Ovary (tissue), 9 donors: ENCODE data around the gene CHKA. TPM values are rescaled to one million over a fixed set of nuclear protein-coding genes. Genes with fewer than 3 reads are reported as not detected.

Experiments
- DNase-seq, 5 donors: peaks; one replicate each; pipeline ENCODE4 v3.0.0-alpha.2; 2019 to 2020
- H3K27ac ChIP-seq, 2 donors: fragments of 200-600 bp; one replicate each; pipeline versions ENCODE4 v1.5.1 to v1.8.0; 2019 to 2022
- H3K27me3 ChIP-seq: fragments of 200-600 bp; one replicate; pipeline ENCODE4 v1.8.0; 2022
- H3K36me3 ChIP-seq: fragments of 200-600 bp; sonication (generic); one replicate; pipeline ENCODE4 v1.5.1; 2019
- H3K4me1 ChIP-seq: one replicate; pipeline ENCODE4 v1.8.1; 2013; ENCODE audit warnings: mild to moderate bottlenecking, moderate library complexity; ENCODE audit not compliant: insufficient read depth
- H3K4me3 ChIP-seq: fragments of 200-600 bp; sonication (generic); one replicate; pipeline ENCODE4 v1.5.1; 2017
- H3K9me3 ChIP-seq, 2 donors: fragments of 200-600 bp in 1 of 2; sonication (generic) in 1 of 2; one replicate each; pipeline versions ENCODE4 v1.5.1 to v1.8.1; 2013 to 2019; ENCODE audit warnings: mild to moderate bottlenecking in 1 of 2, moderate library complexity in 1 of 2
- CTCF ChIP-seq, 3 donors: fragments of 450-650 bp in 2 of 3; fragments of 200-600 bp in 1 of 3; IDR thresholded peaks; one replicate each; pipeline versions ENCODE4 v1.5.1 to v1.8.0; 2016 to 2022; ENCODE audit warnings: antibody characterized with exemption in 3 of 3, mild to moderate bottlenecking in 1 of 3
- EP300 ChIP-seq: sonication (generic); formaldehyde crosslinking; IDR thresholded peaks from one replicate; pipeline ENCODE4 v1.6.1; 2017; ENCODE audit warnings: antibody characterized with exemption
- POLR2A ChIP-seq: fragments of 450-650 bp; IDR thresholded peaks from one replicate; pipeline ENCODE4 v1.6.1; 2017; ENCODE audit warnings: antibody characterized with exemption, mild to moderate bottlenecking, moderate library complexity
- WGBS, 3 donors: extraction: QIAGEN DNeasy Blood & Tissue Kit in 1 of 3; methylation state at CpG; one replicate each; pipeline versions ENCODE4 v1.1.5 to v1.1.7; 2013 to 2017; 5-methylcytosine and 5-hydroxymethylcytosine counted together
- intact Hi-C, 4 donors: fragments of 100-400 bp; cut with DNase I; formaldehyde crosslinking; loops; one replicate each; pipeline versions ENCODE4 v1.11.0 to v1.15.1; 2022 to 2023
- polyA plus RNA-seq, 2 donors: library from polyadenylated mRNA; stranded (reverse); fragments of 200-250 nt in 1 of 2; fragments of 350-450 nt in 1 of 2; fragmentation: Illumina TruSeq in 1 of 2; extraction: RNeasy Lipid Tissue Mini Kit (QIAGEN cat#74804) in 1 of 2; gene quantifications; one replicate each; pipeline ENCODE4 v1.2.3, GENCODE V29; 2013 to 2014
- total RNA-seq, 7 donors: library from RNA; depleted of rRNA in 2 of 7; stranded (reverse); fragments of >200 nt in 2 of 7; fragmentation: NEBNext Ultra II Directional in 3 of 7; extraction: Animal tissue kit (Norgen Biotek cat#: 25700) in 3 of 7; gene quantifications; one replicate each; pipeline versions ENCODE4 v1.1.0 to v1.2.4, GENCODE V29; 2016 to 2023
- donor health status: DM: no; HTN: no; CAD: no; lungs with moderate emphysema.
- donor health status: DM: no; HTN: no; CAD: no.
- donor health status: Bipolar disorder and iron deficiency.
- donor health status: DM: yes; HTN: yes; CAD: no.
- donor health status: DM: no; HTN: no; CAD: no.
- donor health status: DM: yes; HTN: yes; CAD: no.

The CHKA gene
- total and polyA plus RNA-seq, 9 donors: 15.6 to 45.3 (median 30.5) TPM

- no peaks in the 10 kb centered on the region for H3K27me3 ChIP-seq
- H3K36me3 ChIP-seq: no peaks in the 10 kb centered on the region
- DNase-seq: peak in 1 of 5 donors; percentile 19
- no peak overlapping the region for H3K4me3 ChIP-seq
- intact Hi-C loops: no loop called here
- H3K4me1 ChIP-seq: no peaks in the 10 kb centered on the region
- no peaks in the 10 kb centered on the region for H3K9me3 ChIP-seq
- no peak overlapping the region for H3K27ac ChIP-seq
- TF ChIP-seq CTCF (IDR thresholded peaks at IDR 0.05) (no peak), EP300 (no peak), POLR2A (no peak)
- 66 to 72% (median 69%) methylated on average over 13 to 14 of the region's 14 CpGs for WGBS, 3 donors
These were observed 69.7 kb downstream of the CHKA start for GRCh38 chr11:68051191-68052136.

GRCh38 chr11:68050371-68050841 lies 70.8 kb downstream of the CHKA start:
- no peak overlapping the region for H3K4me3 ChIP-seq
- WGBS, 3 donors: 89 to 94% (median 93%) methylated on average over 16 to 18 of the region's 18 CpGs
- intact Hi-C loops: no loop called here
- H3K36me3 ChIP-seq: no peaks in the 10 kb centered on the region
- DNase-seq: no peak
- H3K27ac ChIP-seq: no peak overlapping the region
- H3K9me3 ChIP-seq: no peaks in the 10 kb centered on the region
- H3K27me3 ChIP-seq: no peaks in the 10 kb centered on the region
- TF ChIP-seq POLR2A (no peak), CTCF (IDR thresholded peaks at IDR 0.05) (no peak), EP300 (no peak)
- no peaks in the 10 kb centered on the region for H3K4me1 ChIP-seq

- intact Hi-C loops: loop anchor here in 3 of 4 donors (10.0 kb wide), 3 partner anchors 45 to 155 kb away; no protein-coding TSS in a partner anchor
- peak in 1 of 5 donors; percentile 27 for DNase-seq
- TF ChIP-seq POLR2A (no peak), CTCF (IDR thresholded peaks at IDR 0.05) (no peak), EP300 (no peak)
- WGBS, 3 donors: 82 to 90% (median 85%) methylated on average over 37 to 40 of the region's 40 CpGs
- H3K4me3 ChIP-seq: no peak overlapping the region
- no peaks in the 10 kb centered on the region for H3K4me1 ChIP-seq
- H3K36me3 ChIP-seq: no peaks in the 10 kb centered on the region
- H3K27me3 ChIP-seq: no peaks in the 10 kb centered on the region
- H3K9me3 ChIP-seq: no peaks in the 10 kb centered on the region
- H3K27ac ChIP-seq: no peak overlapping the region
These were observed 71.4 kb downstream of the CHKA start for GRCh38 chr11:68049509-68050370.
